H1 (cell line): ENCODE measurements around the gene DHRS2. TPM values are rescaled to one million over a fixed set of nuclear protein-coding genes. Genes with fewer than 3 reads are reported as not detected.

Experiments used
- CTBP2 ChIP-seq: IDR thresholded peaks from 2 replicates; pipeline ENCODE4 v1.7.0; 2011; ENCODE audit warnings: borderline replicate concordance, mild to moderate bottlenecking, moderate library complexity, mixed read lengths, low read length; ENCODE audit not compliant: insufficient read depth, insufficient read length
- KDM4A ChIP-seq: IDR thresholded peaks from one replicate; pipeline ENCODE4 v1.7.1; 2012; ENCODE audit warnings: low read depth, mild to moderate bottlenecking, moderate library complexity, low read length, inconsistent platforms; ENCODE audit not compliant: severe bottlenecking
- NRF1 ChIP-seq: IDR thresholded peaks from 2 replicates; pipeline ENCODE4 v1.6.1; 2011; ENCODE audit warnings: mild to moderate bottlenecking, low read depth, low read length, improper control_type of control experiment
- RAD21 ChIP-seq, 2 experiments: IDR thresholded peaks in 1 of 2; conservative IDR thresholded peaks in 1 of 2; 2 replicates each; pipeline ENCODE4 v1.6.1; 2011; ENCODE audit warnings: low read depth in 2 of 2, low read length in 2 of 2, improper control_type of control experiment in 1 of 2, inconsistent platforms in 1 of 2, mild to moderate bottlenecking in 1 of 2, moderate library complexity in 1 of 2
- RBBP5 ChIP-seq: IDR thresholded peaks from 2 replicates; pipeline ENCODE4 v1.7.1; 2012; ENCODE audit warnings: low read depth, mild to moderate bottlenecking, inconsistent platforms, low read length, moderate library complexity, borderline replicate concordance
- SP4 ChIP-seq: IDR thresholded peaks from 2 replicates; pipeline ENCODE4 v1.6.1; 2012; ENCODE audit warnings: low read length, inconsistent platforms
- TAF1 ChIP-seq: IDR thresholded peaks from 2 replicates; pipeline ENCODE4 v1.6.1; 2011; ENCODE audit warnings: mild to moderate bottlenecking, low read depth, low read length
- polyA plus RNA-seq, 7 experiments: library from polyadenylated mRNA; depleted of rRNA in 3 of 7; stranded (reverse) in 5 of 7; unstranded in 2 of 7; fragments of >200 nt in 5 of 7; fragments of 200-250 nt in 2 of 7; gene quantifications; 1 replicate in 5 of 7; 2 replicates in 1 of 7; 4 replicates in 1 of 7; pipeline versions ENCODE4 v1.2.1 to v1.2.3, GENCODE V29; 2011 to 2013; ENCODE audit warnings: missing spikeins in 2 of 7, mixed read lengths in 2 of 7
- total RNA-seq: library from RNA; stranded (reverse); fragmentation: NEBNext Ultra II Directional; extraction: Animal tissue kit (Norgen Biotek cat#: 25700); gene quantifications from 2 replicates; pipeline ENCODE4 v1.2.1, GENCODE V29; 2021

DHRS2 gene
- total and polyA plus RNA-seq, 2 of the 8 experiments (the other 6 are each of a cell fraction or from before 2014, with no cell fraction given) = 1.1 to 3.5 TPM

- TF ChIP-seq RAD21 (IDR thresholded peaks at IDR 0.05 in 1 of 2, conservative IDR thresholded peaks at IDR 0.05 in 1 of 2; ENCODE audit: low read depth in 2 of 2, low read length in 2 of 2) (no peak), KDM4A (no peak), CTBP2 (no peak), TAF1 (no peak), NRF1 (no peak), RBBP5 (no peak), SP4 (no peak)
Observed at GRCh38 chr14:23664207-23664885, 28.2 kb downstream of the DHRS2 start (continued).
